ENCODE data around the gene PAX5. TPM values are rescaled to one million over a fixed set of nuclear protein-coding genes. Genes with fewer than 3 reads are reported as not detected.

PAX5 gene
- polyA plus RNA-seq, 4 donors, result under 0.01 to 1.1 (median 0.22) TPM; not detected in 1

DNA sequence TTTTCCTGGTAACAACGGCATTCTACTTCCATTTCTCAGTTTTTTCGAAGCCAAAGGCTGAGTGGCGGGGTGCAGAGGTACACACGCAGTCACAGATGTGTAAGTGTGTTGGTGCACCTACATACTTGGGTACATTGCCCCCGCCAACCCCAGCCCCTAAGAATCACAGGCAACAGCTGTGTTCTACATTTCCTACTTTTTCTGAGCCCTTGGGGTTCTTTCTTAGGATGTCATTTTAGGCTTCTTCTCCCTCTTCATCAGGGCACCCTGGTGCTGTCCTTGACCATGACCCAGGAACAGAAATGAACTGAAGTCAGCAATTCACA is 104.8 kb downstream of the PAX5 start:
- Histone ChIP-seq H3K36me3 (ENCODE audit: control insufficient read depth in 3 of 3, insufficient read depth in 2 of 3, low read depth in 1 of 3, low read length in 3 of 3) (no peaks in the 10 kb centered on the region), H3K27me3 (ENCODE audit: control insufficient read depth in 3 of 3, insufficient read depth in 3 of 3, low read length in 3 of 3) (peaks cover 0 to 4% (median 2%) of the 10 kb centered on the region in 3 donors), H3K4me3 (ENCODE audit: low read depth in 1 of 3, low read length in 3 of 3) (no peak overlapping the region), H3K27ac (ENCODE audit: low read depth in 1 of 3, low read length in 2 of 3) (no peak overlapping the region), H3K9me3 (ENCODE audit: control insufficient read depth in 2 of 2, insufficient read depth in 1 of 2, low read depth in 1 of 2, low read length in 1 of 2) (peaks cover 0 to 3% of the 10 kb centered on the region in 2 donors), H3K4me1 (ENCODE audit: control insufficient read depth in 3 of 3, insufficient read depth in 2 of 3, low read depth in 1 of 3, low read length in 2 of 3) (no peaks in the 10 kb centered on the region)
- FAIRE-seq (no peak), DNase-seq (no peak)
- WGBS, 3 donors, result 77 to 89% (median 82%) methylated on average over 5 of the region's 5 CpGs

DNA sequence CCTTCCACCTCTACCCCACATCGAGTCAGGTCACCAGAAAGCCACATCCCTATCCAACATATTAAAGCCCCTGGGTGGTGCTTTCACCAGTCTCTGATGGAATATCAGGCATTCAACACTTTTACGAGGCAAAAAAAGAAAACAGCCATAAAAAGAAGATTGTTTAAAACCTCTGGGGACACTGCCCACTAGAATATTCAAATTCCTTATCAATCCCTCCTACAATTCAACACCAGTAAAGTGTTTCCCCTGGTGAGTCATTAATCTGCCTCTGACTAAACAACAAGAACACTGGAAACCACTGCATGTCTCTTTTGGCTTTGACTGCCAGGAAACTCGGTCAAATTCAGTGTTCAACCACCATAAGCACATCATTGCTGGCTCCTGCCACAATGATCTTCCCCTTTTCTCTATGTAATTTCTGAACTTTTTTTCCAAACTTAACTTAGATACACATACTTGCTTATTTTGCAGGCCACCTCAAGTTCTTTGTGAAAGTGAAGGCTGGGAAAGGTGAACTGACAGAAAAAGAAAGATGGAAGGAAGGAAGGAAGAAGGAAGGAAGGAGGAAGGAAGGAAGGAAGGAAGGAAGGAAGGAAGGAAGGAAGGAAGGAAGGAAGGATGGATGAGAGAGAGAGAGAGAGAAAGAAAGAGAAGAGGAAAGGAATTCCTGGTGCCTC is 105.3 kb downstream of the PAX5 start:
- Histone ChIP-seq H3K4me1 (ENCODE audit: control insufficient read depth in 3 of 3, insufficient read depth in 2 of 3, low read depth in 1 of 3, low read length in 2 of 3) (no peaks in the 10 kb centered on the region), H3K27ac (ENCODE audit: low read depth in 1 of 3, low read length in 2 of 3) (no peak overlapping the region), H3K9me3 (ENCODE audit: control insufficient read depth in 2 of 2, insufficient read depth in 1 of 2, low read depth in 1 of 2, low read length in 1 of 2) (peaks cover 0 to 3% of the 10 kb centered on the region in 2 donors), H3K4me3 (ENCODE audit: low read depth in 1 of 3, low read length in 3 of 3) (no peak overlapping the region), H3K27me3 (ENCODE audit: control insufficient read depth in 3 of 3, insufficient read depth in 3 of 3, low read length in 3 of 3) (peaks cover 0 to 4% (median 2%) of the 10 kb centered on the region in 3 donors), H3K36me3 (ENCODE audit: control insufficient read depth in 3 of 3, insufficient read depth in 2 of 3, low read depth in 1 of 3, low read length in 3 of 3) (no peaks in the 10 kb centered on the region)
- DNase-seq (no peak), FAIRE-seq (no peak)
- 15 to 27% (median 20%) methylated on average over 3 of the region's 3 CpGs for WGBS, 3 donors

DNA sequence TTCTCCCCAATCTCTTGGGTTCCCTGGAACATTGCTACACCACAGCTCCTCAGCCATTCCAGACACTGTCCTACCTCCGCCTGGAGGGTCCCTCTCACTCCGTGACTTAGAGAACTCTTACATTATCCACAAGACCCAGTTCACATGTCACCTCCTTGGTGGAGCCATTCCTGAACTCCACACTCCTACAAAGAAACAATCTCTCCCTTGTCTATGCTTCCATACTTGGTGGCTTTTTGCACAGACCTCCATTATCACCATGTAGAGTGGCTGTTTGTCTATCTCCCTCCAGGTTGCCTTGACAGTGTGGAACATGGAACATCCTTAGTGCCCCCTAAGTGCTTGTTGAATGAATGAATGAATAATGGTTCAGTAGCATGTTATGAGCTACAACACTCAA is 105.9 kb downstream of the PAX5 start:
- no peaks in the 10 kb centered on the region for H3K4me1 ChIP-seq (ENCODE audit: control insufficient read depth in 3 of 3, insufficient read depth in 2 of 3, low read depth in 1 of 3, low read length in 2 of 3)
- no peak overlapping the region for H3K4me3 ChIP-seq (ENCODE audit: low read depth in 1 of 3, low read length in 3 of 3)
- H3K27ac ChIP-seq (ENCODE audit: low read depth in 1 of 3, low read length in 2 of 3), result no peak overlapping the region
- H3K27me3 ChIP-seq (ENCODE audit: control insufficient read depth in 3 of 3, insufficient read depth in 3 of 3, low read length in 3 of 3), result peaks cover 0 to 4% (median 2%) of the 10 kb centered on the region in 3 donors
- H3K9me3 ChIP-seq (ENCODE audit: control insufficient read depth in 2 of 2, insufficient read depth in 1 of 2, low read depth in 1 of 2, low read length in 1 of 2), result peaks cover 0 to 3% of the 10 kb centered on the region in 2 donors
- FAIRE-seq (no peak), DNase-seq (no peak)
- 94 to 97% (median 95%) methylated on average over 2 of the region's 2 CpGs for WGBS, 3 donors
- H3K36me3 ChIP-seq (ENCODE audit: control insufficient read depth in 3 of 3, insufficient read depth in 2 of 3, low read depth in 1 of 3, low read length in 3 of 3), result no peaks in the 10 kb centered on the region

DNA sequence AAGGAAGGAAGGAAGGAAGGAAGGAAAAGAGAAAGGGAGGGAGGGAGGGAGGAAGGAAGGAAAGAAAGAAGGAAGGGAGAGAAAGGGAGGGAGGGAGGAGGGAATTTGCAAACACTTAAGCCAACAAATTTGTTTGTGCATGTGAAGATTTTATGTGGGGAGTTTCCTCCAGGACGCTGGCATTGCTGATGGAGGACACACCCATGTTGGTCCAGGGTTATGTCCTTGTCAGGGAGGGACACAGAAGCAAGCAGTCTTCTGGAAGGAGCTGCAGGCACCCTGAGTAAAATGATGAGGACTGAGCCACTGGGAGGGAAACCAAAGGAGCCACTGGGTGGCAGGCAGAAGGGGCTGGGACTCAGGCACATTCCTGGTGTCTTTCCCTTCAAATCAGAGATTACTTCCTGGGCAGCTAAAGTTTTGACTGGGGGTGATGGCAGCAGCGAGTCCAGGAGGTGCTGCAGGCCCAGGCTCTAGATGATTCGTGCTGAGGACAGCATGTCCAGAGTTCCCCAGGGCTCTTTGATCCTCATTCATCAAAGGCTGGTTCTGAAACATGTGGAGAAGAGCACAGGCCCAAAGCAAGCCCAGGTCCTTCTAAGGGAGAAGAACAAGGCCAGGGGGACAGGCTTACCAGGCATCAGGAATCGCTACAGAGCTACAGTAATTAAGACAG is 109.2 kb downstream of the PAX5 start:
- FAIRE-seq (no peak), DNase-seq (no peak)
- H3K27me3 ChIP-seq (ENCODE audit: control insufficient read depth in 3 of 3, insufficient read depth in 3 of 3, low read length in 3 of 3), result peaks cover 0 to 2% (median 2%) of the 10 kb centered on the region in 3 donors
- no peaks in the 10 kb centered on the region for H3K4me1 ChIP-seq (ENCODE audit: control insufficient read depth in 3 of 3, insufficient read depth in 2 of 3, low read depth in 1 of 3, low read length in 2 of 3)
- no peaks in the 10 kb centered on the region for H3K36me3 ChIP-seq (ENCODE audit: control insufficient read depth in 3 of 3, insufficient read depth in 2 of 3, low read depth in 1 of 3, low read length in 3 of 3)
- H3K4me3 ChIP-seq (ENCODE audit: low read depth in 1 of 3, low read length in 3 of 3), result no peak overlapping the region
- no peak overlapping the region for H3K27ac ChIP-seq (ENCODE audit: low read depth in 1 of 3, low read length in 2 of 3)
- 38 to 54% (median 38%) methylated on average over 4 of the region's 4 CpGs for WGBS, 3 donors
- H3K9me3 ChIP-seq (ENCODE audit: control insufficient read depth in 2 of 2, insufficient read depth in 1 of 2, low read depth in 1 of 2, low read length in 1 of 2), result no peaks in the 10 kb centered on the region

DNA sequence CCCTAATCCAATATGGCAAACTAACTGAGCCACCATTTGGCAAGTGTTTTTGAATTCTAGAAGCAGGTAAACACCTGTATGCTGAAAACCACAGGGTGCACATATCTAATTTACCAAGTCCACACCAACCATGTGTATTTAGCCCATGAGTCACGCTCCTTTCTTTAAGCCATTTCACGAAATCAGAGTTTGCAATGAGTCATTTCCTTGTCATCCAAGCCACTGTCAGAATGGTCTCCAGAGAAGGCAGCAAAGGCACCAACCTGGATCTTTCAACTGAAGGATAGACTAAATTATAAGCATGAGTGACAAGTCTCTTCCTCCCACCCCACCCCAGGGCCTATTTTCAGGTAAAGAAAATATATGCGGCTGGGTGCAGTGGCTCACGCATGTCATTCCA is 110.0 kb downstream of the PAX5 start:
- DNase-seq (no peak), FAIRE-seq (no peak)
- Histone ChIP-seq H3K36me3 (ENCODE audit: control insufficient read depth in 3 of 3, insufficient read depth in 2 of 3, low read depth in 1 of 3, low read length in 3 of 3) (no peaks in the 10 kb centered on the region), H3K9me3 (ENCODE audit: control insufficient read depth in 2 of 2, insufficient read depth in 1 of 2, low read depth in 1 of 2, low read length in 1 of 2) (no peaks in the 10 kb centered on the region), H3K27ac (ENCODE audit: low read depth in 1 of 3, low read length in 2 of 3) (no peak overlapping the region), H3K4me3 (ENCODE audit: low read depth in 1 of 3, low read length in 3 of 3) (no peak overlapping the region), H3K27me3 (ENCODE audit: control insufficient read depth in 3 of 3, insufficient read depth in 3 of 3, low read length in 3 of 3) (peaks cover 0 to 2% (median 2%) of the 10 kb centered on the region in 3 donors), H3K4me1 (ENCODE audit: control insufficient read depth in 3 of 3, insufficient read depth in 2 of 3, low read depth in 1 of 3, low read length in 2 of 3) (no peaks in the 10 kb centered on the region)
- WGBS, 3 donors, result 63 to 68% (median 66%) methylated on average over 4 of the region's 4 CpGs

DNA sequence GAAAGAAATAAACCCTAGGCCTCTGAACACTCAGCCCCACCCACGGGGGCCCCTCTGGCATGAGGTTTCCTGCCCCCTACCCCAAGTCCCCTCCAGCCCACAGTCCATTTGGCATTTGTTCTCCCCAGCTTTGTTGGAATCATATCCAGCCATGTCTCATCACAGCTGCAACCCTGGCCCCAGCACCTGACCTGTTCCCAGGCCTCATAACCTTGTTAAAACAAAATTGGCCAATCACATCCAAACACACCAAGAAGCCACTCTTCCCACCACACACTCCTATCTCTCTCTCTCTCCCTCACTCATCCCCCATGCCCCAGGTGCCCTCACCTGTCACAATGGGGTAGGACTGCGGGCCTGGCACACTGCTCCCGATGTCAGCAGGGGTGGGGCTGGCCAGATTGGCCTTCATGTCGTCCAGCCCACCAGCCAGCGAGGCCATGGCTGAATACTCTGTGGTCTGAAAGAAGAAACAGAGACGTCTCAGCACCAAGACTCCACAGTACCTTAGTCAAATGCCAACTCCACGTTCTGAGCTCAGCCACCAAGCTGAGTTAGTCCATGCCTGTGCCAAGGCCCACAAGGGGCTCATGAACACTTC is 110.9 kb downstream of the PAX5 start:
- DNase-seq (no peak), FAIRE-seq (no peak)
- Histone ChIP-seq H3K36me3 (ENCODE audit: control insufficient read depth in 3 of 3, insufficient read depth in 2 of 3, low read depth in 1 of 3, low read length in 3 of 3) (no peaks in the 10 kb centered on the region), H3K4me3 (ENCODE audit: low read depth in 1 of 3, low read length in 3 of 3) (no peak overlapping the region), H3K9me3 (ENCODE audit: control insufficient read depth in 2 of 2, insufficient read depth in 1 of 2, low read depth in 1 of 2, low read length in 1 of 2) (no peaks in the 10 kb centered on the region), H3K27me3 (ENCODE audit: control insufficient read depth in 3 of 3, insufficient read depth in 3 of 3, low read length in 3 of 3) (peaks cover 0 to 2% (median 0%) of the 10 kb centered on the region in 3 donors), H3K27ac (ENCODE audit: low read depth in 1 of 3, low read length in 2 of 3) (no peak overlapping the region), H3K4me1 (ENCODE audit: control insufficient read depth in 3 of 3, insufficient read depth in 2 of 3, low read depth in 1 of 3, low read length in 2 of 3) (no peaks in the 10 kb centered on the region)
- WGBS, 3 donors, result 80 to 83% (median 80%) methylated on average over 7 of the region's 7 CpGs

DNA sequence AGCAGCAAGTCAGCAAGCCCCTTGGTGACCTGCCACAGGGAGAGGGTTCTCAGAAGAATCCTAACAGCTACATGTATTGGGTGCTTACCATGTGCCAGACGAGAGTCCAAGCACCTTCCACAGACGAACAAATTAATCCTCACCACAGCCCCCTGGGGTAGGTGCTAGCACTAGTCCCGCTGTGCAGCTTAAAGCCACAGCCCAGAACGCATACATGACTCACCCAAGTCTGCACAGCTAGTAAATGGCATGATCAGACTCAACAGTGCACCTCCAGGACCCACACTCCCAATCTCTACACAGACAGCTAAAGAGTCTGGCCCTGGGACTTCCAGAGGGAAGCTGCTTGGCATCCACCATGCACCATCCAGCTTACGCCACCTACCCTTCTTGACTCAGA is 111.5 kb downstream of the PAX5 start:
- Histone ChIP-seq H3K27me3 (ENCODE audit: control insufficient read depth in 3 of 3, insufficient read depth in 3 of 3, low read length in 3 of 3) (peaks cover 0 to 2% (median 0%) of the 10 kb centered on the region in 3 donors), H3K9me3 (ENCODE audit: control insufficient read depth in 2 of 2, insufficient read depth in 1 of 2, low read depth in 1 of 2, low read length in 1 of 2) (no peaks in the 10 kb centered on the region), H3K4me1 (ENCODE audit: control insufficient read depth in 3 of 3, insufficient read depth in 2 of 3, low read depth in 1 of 3, low read length in 2 of 3) (no peaks in the 10 kb centered on the region), H3K4me3 (ENCODE audit: low read depth in 1 of 3, low read length in 3 of 3) (no peak overlapping the region), H3K27ac (ENCODE audit: low read depth in 1 of 3, low read length in 2 of 3) (no peak overlapping the region), H3K36me3 (ENCODE audit: control insufficient read depth in 3 of 3, insufficient read depth in 2 of 3, low read depth in 1 of 3, low read length in 3 of 3) (no peaks in the 10 kb centered on the region)
- no peak for DNase-seq
- 64 to 76% (median 72%) methylated on average over 5 of the region's 5 CpGs for WGBS, 3 donors
- FAIRE-seq, result no peak

DNA sequence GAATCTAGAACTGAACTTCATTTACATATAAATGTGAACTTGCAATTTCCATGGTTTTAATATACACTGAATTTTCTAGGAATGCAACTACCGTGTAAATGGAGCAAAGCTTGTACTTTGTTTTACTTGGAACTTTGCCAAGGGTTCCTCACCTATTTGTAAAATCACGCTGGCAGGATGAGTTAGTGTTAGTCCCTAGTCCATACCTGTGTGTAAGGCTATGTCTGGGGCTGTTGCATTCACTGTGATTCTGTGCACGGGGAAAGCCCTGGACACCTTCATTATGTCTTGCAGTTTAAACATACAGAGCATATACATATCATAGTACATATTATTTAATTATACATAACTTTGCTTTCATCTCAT is 119.9 kb downstream of the PAX5 start:
- 24 to 44% (median 27%) methylated on average over 3 of the region's 3 CpGs for WGBS, 3 donors
- no peaks in the 10 kb centered on the region for H3K4me1 ChIP-seq (ENCODE audit: control insufficient read depth in 3 of 3, insufficient read depth in 2 of 3, low read depth in 1 of 3, low read length in 2 of 3)
- H3K27ac ChIP-seq (ENCODE audit: low read depth in 1 of 3, low read length in 2 of 3), result no peak overlapping the region
- no peaks in the 10 kb centered on the region for H3K36me3 ChIP-seq (ENCODE audit: control insufficient read depth in 3 of 3, insufficient read depth in 2 of 3, low read depth in 1 of 3, low read length in 3 of 3)
- H3K4me3 ChIP-seq (ENCODE audit: low read depth in 1 of 3, low read length in 3 of 3), result no peak overlapping the region
- H3K27me3 ChIP-seq (ENCODE audit: control insufficient read depth in 3 of 3, insufficient read depth in 3 of 3, low read length in 3 of 3), result peaks cover 0 to 10% (median 8%) of the 10 kb centered on the region in 3 donors
- H3K9me3 ChIP-seq (ENCODE audit: control insufficient read depth in 2 of 2, insufficient read depth in 1 of 2, low read depth in 1 of 2, low read length in 1 of 2), result peaks cover 0 to 2% of the 10 kb centered on the region in 2 donors
- no peak for DNase-seq
- FAIRE-seq, result no peak
